HAP-1 (cell line): ENCODE results near the gene KPNA2.
"Not testable (repeated sequence)": the region's sequence is repeated elsewhere in the genome, so short reads cannot be mapped to it uniquely, and the experiment has no call there.

Experiments
- DNase-seq, 2 experiments: peaks; one replicate each; pipeline ENCODE4 v3.0.0-alpha.2; 2016 to 2020; ENCODE audit warnings: low spot score in 2 of 2
- H3K27me3 ChIP-seq: fragments of 250-450 bp; sonication (Bioruptor Pico); 2 replicates; pipeline ENCODE4 v1.5.1; 2020; ENCODE audit warnings: low read depth, mild to moderate bottlenecking, moderate library complexity
- H3K36me3 ChIP-seq: fragments of 250-450 bp; sonication (Bioruptor Pico); replicated peaks from 2 replicates; pipeline ENCODE4 v1.5.1; 2020; ENCODE audit warnings: mild to moderate bottlenecking
- H3K4me1 ChIP-seq: fragments of 250-450 bp; sonication (Bioruptor Pico); 2 replicates; pipeline ENCODE4 v1.5.1; 2020; ENCODE audit warnings: mild to moderate bottlenecking
- H3K4me3 ChIP-seq: fragments of 250-450 bp; sonication (Bioruptor Pico); 2 replicates; pipeline ENCODE4 v1.5.1; 2020; ENCODE audit warnings: mild to moderate bottlenecking, moderate library complexity
- H3K9me3 ChIP-seq: fragments of 250-450 bp; sonication (Bioruptor Pico); 2 replicates; pipeline ENCODE4 v1.5.1; 2020; ENCODE audit warnings: mild to moderate bottlenecking, moderate library complexity
- in situ Hi-C: fragments of 300-500 bp; cut with MboI; formaldehyde crosslinking; loops from 3 replicates; pipeline ENCODE4 v1.14.3; 2020; ENCODE audit warnings: low sequenced_read_pairs, inconsistent platforms, mixed read lengths

Gene KPNA2

DNA sequence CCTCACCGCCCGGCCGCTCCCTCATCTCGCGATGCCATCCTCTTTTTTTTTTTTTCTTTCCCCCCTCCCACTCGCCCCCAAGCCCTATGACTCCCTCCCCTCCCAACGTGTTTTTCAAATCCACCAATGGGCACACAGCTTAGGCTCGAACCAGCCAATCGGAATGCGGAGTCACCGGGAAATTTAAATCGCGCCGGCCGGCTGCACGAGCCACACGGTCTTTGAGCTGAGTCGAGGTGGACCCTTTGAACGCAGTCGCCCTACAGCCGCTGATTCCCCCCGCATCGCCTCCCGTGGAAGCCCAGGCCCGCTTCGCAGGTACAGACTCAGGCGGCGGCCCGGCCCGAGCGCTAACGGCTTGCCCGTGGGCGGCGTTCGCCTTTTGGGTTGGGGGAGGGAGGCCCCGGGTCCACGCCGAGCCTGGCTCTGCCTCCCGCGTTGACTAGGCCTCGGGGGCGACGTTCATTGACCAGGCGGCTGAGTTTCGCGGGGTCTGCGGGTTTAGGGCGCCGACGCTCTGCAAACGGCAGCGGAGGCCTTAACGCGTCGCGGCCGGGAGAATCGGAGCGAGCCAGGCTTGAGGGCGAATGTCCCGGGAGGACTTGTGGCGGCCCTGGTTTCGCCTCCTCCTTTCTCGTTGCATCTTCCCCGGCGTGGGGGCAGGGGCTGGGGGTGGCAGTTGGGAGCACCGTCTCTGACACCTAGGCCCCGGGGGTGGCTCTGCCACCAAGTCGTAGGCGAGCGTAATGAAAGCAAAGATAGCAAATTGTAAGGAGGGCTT lies at the start of gene KPNA2:
Gene KPNA2, plus strand, starts transcription at position 213 of the 781 bp plus-strand sequence. CDS start 1,398 bp downstream, outside the sequence.
- H3K9me3 ChIP-seq: no peaks in the 10 kb centered on the region
- peaks cover 52% of the 10 kb centered on the region for H3K36me3 ChIP-seq
- H3K4me1 ChIP-seq: peaks cover 19% of the 10 kb centered on the region
- peak within 1 kb of the TSS; percentile 100 for H3K4me3 ChIP-seq
- peak; percentile 94 to 96 for DNase-seq
- in situ Hi-C loops: no loop called here
- no peaks in the 10 kb centered on the region for H3K27me3 ChIP-seq

DNA sequence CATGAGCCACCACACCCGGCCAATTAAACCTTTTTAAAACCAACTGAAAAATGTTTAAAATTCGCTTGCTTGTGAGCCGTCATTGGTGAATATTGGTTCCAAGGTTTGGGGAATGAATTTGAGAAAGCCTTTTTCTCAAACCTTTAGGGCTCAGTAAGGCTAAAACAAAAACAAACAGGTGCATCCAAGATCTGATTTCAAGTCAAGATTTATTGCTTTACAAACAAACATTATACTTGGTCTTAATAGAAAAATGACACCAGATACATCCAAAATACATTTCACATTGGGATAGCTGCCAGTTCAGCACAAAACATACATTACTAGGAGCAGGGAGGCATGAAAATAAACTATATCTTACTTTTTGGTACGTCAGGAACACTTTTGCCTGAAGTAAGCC lies 44.6 kb upstream of the KPNA2 start:
- H3K9me3 ChIP-seq: no peaks in the 10 kb centered on the region; the same call in 1 of the 2 replicates
- DNase-seq: no peak
- H3K27me3 ChIP-seq: no peaks in the 10 kb centered on the region
- in situ Hi-C loops: loop anchor here (25.0 kb wide), 1 partner anchor 771 kb away; no protein-coding TSS in a partner anchor
- peaks cover 19% of the 10 kb centered on the region for H3K4me1 ChIP-seq
- no peak overlapping the region for H3K4me3 ChIP-seq
- peaks cover 3% of the 10 kb centered on the region; the same call in 1 of the 2 replicates for H3K36me3 ChIP-seq

DNA sequence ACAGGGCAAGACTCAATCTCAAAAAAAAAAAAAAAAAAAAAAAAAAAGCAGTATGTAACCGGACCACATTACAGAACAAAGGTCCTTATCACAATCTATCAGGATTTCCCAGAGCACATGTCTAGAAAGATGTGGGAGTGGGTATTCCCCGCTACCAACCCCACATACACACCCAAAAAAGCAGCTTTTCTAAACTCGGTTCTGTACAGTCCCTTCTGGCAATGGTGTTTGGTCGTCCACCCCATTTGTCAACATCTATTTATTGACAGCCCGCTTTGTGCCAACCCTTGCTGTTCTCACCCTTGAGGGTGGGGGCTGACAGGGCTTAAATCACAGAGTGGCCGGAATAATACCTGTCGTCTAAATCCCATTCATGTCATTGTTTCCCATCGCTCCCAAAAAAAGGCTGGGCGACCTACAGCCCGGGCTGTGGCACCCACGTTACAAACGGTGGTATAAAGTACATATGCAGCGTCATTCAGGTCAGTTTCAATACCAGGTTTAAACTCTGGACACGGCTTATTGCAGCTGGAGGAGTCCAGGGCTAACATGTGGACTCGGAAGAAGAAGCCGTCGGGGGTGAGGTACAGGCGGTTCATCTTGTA lies 42.9 kb upstream of the KPNA2 start:
- peak in 1 of 2 experiments; percentile 34 for DNase-seq
- Histone ChIP-seq H3K4me1 (peaks cover 23% of the 10 kb centered on the region), H3K36me3 (peaks cover 3% of the 10 kb centered on the region; the same call in 1 of the 2 replicates), H3K9me3 (no peaks in the 10 kb centered on the region; the same call in 1 of the 2 replicates), H3K27me3 (no peaks in the 10 kb centered on the region), H3K4me3 (peak overlapping the region; percentile 80)
- in situ Hi-C loops: loop anchor here (25.0 kb wide), 1 partner anchor 770 kb away; no protein-coding TSS in a partner anchor

DNA sequence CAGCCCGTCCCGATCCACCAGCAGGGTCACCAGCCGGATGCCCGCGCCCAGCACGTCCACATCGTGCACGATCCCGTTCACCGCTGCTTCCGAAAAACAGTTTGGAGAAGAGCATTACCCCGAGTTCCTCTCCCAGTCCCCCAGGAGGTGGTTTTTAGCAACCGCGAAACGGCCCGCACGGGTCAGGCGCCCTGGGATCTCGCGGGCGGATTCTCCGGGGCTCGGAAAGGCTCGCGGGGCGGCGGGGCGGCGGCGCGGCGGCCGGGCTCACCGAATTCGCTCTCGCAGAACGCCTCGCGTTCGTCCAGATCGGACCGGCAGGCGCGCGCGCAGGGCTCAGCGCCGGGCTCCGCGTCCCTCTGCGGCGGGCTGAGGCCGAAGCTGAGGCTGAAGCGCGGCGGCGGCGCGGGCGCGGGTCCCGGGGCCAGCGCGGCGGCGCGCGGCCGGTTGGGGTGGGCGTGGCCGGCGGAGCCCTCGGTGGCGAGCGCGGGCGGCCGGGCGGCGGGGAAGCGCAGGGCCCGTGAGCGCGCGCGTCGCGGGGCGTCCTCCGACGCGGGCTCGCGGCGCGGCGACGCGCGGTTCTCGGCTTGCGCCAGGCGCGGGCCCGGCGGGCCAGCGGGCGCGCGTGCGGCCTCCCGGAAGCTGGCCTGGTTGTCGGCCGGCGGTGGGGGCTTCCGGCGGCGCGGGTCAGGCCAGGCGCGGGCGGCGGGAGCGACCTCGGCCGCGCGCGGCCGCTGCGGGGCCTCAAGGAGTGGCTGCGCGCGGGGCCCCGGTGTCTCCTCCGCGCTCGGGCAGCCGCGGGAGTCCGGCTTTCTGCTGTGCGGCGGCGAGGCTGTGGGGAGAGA lies 42.2 kb upstream of the KPNA2 start:
- in situ Hi-C loops: loop anchor here (25.0 kb wide), 1 partner anchor 769 kb away; no protein-coding TSS in a partner anchor
- Histone ChIP-seq H3K4me1 (peaks cover 23% of the 10 kb centered on the region), H3K27me3 (no peaks in the 10 kb centered on the region), H3K9me3 (no peaks in the 10 kb centered on the region; the same call in 1 of the 2 replicates), H3K4me3 (peak overlapping the region; percentile 80), H3K36me3 (peaks cover 3% of the 10 kb centered on the region; the same call in 1 of the 2 replicates)
- peak; percentile 76 to 84 for DNase-seq

DNA sequence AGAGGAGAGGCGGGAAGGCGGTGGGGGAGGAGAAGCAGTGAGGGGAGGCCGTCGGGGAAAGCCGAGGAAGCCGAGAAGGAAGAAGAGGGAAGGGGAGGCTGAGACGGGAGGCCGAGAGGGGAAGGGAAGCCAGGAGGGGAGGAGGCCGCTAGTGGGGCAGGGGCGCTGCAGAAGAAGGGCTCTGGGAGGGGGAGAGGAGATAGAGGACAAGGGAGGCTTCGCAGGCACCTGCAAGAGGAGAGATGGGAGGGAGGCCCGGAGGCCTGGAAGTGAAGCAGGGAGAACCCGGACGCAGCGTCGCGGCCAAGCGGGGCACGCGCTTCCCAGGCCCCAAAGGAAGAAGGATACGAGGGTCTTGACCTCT lies 41.6 kb upstream of the KPNA2 start:
- peaks cover 3% of the 10 kb centered on the region; the same call in 1 of the 2 replicates for H3K36me3 ChIP-seq
- peaks cover 23% of the 10 kb centered on the region for H3K4me1 ChIP-seq
- H3K27me3 ChIP-seq: no peaks in the 10 kb centered on the region
- no peaks in the 10 kb centered on the region; the same call in 1 of the 2 replicates for H3K9me3 ChIP-seq
- in situ Hi-C loops: loop anchor here (25.0 kb wide), 1 partner anchor 768 kb away; no protein-coding TSS in a partner anchor
- DNase-seq: no peak
- H3K4me3 ChIP-seq: peak overlapping the region; percentile 71

DNA sequence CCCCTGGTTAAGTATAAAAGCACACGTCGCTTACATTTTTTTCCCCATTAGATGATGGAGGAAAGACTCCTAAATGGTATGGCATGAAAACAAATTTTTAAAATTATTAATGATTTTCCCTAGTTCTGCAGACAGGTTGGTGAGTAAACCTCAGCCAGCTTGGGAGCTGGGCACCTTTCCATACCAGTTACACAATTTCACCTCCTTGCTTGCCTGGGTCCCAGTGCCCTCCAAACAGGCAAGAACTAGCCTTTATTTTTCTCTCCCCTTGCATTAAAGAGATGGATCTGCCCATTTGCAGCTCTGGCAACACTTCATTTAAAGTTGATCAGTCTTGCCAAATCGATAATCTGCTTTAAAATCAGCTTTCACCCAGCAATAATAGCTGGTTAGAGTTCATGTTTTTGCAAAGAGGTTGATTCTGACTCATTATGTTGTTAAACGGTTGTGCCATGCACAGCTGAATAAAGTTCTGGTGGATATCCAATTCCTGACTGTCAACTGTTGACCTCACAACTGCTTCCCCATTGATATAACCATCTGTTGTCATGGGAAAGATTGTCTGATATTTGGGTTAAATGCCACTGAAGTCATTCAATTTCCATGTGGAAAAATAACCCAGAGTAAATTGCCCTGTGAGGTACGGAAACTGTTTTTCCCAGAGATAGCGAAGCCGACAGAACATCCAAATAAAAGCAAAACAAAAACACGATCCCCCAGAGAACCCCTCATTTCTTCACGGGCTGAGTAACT lies 40.5 kb upstream of the KPNA2 start:
- peaks cover 23% of the 10 kb centered on the region for H3K4me1 ChIP-seq
- H3K9me3 ChIP-seq: no peaks in the 10 kb centered on the region; the same call in 1 of the 2 replicates
- no peaks in the 10 kb centered on the region for H3K27me3 ChIP-seq
- peak in 1 of 2 experiments; percentile 22 for DNase-seq
- peak overlapping the region; percentile 35 for H3K4me3 ChIP-seq
- in situ Hi-C loops: loop anchor here (25.0 kb wide), 1 partner anchor 767 kb away; no protein-coding TSS in a partner anchor
- H3K36me3 ChIP-seq: peaks cover 3% of the 10 kb centered on the region; the same call in 1 of the 2 replicates

DNA sequence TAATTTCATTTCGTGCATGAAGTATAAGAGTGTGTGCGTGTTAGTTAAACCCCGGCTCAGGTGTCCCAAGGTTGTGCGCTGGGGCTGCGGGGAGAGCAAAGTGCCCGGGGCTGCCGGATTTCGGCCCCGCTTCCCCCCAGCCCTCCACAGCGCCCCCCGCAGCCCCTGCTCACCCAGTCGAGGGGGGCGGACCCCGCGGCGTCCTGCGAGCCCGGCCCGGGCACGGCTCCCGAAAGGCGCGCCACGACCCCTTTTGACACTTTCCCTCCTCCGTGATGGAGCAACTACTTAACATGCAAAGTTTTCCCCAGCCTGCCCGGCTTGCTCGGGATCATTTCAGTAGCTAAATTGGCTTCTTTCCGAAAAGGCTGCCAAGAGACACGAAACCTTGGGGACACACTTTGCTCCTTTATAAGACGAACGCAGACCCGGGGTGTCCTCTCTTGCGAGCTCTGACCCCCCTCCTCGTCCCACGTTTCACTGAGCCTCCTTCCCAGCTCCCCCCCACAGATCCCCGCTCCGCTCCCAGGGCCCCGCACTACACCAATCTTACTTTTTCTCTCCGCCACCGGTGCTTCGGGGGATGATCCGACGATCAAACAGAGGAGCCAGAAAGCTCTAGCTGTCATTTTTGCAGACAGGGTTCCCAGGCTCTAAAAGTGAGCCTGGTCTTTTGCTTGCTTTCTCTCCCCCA lies 39.8 kb upstream of the KPNA2 start:
- DNase-seq: peak; percentile 38 to 65
- Histone ChIP-seq H3K27me3 (no peaks in the 10 kb centered on the region), H3K4me3 (peak overlapping the region; percentile 35)

DNA sequence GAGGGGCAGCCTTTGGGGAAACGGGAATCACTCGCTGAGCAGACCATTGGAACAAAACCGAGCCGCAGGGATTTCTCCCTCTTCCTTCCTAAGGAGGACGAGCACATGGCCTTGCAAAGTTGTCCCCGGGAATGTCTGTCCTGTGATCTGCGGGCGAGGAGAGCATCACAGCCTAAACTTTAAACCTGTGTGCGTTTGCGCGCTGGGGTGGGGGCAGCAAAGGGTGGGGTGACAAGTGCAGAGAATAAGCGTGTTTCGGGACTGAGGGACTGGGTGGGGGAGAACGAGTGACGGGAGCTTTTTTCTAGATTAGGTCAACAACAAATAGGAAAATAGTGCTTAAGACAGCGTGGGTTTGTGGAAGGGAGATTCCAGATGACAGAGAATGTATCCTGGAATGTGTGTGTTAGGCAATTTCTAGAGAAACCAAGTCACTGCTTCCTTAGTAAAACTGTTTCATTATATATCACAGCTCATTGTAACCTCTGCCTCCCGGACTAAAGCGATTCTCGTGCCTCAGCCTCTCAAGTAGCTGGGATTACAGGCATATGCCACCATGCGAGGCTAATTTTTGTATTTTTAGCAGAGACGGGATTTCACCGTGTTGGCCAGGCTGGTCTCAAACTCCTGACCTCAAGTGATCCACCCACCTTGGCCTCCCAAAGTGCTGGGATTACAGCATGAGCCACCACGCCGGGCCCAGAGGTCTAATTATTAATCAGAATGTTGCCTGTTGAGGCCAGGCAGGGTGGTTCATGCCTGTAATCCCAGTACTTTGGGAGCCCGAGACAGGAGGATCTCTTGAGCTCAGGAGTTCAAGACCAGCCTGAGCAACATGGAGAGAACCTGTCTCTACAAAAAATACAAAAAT lies 39.0 kb upstream of the KPNA2 start, which contains the start of gene C17orf58:
Gene C17orf58, minus strand, starts transcription at position 169 of the 871 bp plus-strand sequence. CDS start 271 bp downstream, outside the sequence.
- DNase-seq: peak in 1 of 2 experiments; percentile 41
- H3K27me3 ChIP-seq, H3K9me3 ChIP-seq, H3K36me3 ChIP-seq: not testable (repeated sequence)
- in situ Hi-C loops: loop anchor here (25.0 kb wide), 1 partner anchor 766 kb away; no protein-coding TSS in a partner anchor
- Histone ChIP-seq H3K4me3 (peak within 1 kb of the TSS; percentile 35), H3K4me1 (peaks cover 23% of the 10 kb centered on the region)

More for the DNA sequence above, 39.8 kb upstream of the KPNA2 start:
- Histone ChIP-seq H3K9me3 (no peaks in the 10 kb centered on the region; the same call in 1 of the 2 replicates), H3K36me3 (peaks cover 3% of the 10 kb centered on the region; the same call in 1 of the 2 replicates), H3K4me1 (peaks cover 23% of the 10 kb centered on the region)
- in situ Hi-C loops: loop anchor here (25.0 kb wide), 1 partner anchor 767 kb away; no protein-coding TSS in a partner anchor

DNA sequence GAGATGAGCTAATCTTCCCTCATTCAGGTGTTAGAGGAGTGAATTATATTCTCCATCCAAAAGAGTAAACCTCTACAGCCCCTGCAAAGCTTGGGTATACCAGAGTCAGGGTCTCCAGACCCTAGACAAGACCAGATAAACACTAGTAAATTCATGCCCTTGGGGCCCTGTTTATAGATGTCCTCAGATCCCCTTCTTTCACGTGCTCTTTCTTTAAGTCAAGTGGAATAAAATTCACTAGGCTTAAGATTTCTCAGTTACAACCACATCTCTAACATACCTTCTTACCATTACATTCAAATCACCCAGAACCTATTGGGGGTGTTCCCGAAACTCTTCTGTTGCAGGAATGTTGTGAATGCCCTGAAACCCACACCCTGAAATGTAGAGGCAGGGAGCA lies 37.1 kb upstream of the KPNA2 start:
- no peak for DNase-seq
- H3K4me3 ChIP-seq: no peak overlapping the region
- H3K27me3 ChIP-seq: no peaks in the 10 kb centered on the region
- peaks cover 17% of the 10 kb centered on the region for H3K4me1 ChIP-seq
- no peaks in the 10 kb centered on the region for H3K9me3 ChIP-seq
- H3K36me3 ChIP-seq: no peaks in the 10 kb centered on the region
- in situ Hi-C loops: loop anchor here (25.0 kb wide), 1 partner anchor 764 kb away; no protein-coding TSS in a partner anchor

DNA sequence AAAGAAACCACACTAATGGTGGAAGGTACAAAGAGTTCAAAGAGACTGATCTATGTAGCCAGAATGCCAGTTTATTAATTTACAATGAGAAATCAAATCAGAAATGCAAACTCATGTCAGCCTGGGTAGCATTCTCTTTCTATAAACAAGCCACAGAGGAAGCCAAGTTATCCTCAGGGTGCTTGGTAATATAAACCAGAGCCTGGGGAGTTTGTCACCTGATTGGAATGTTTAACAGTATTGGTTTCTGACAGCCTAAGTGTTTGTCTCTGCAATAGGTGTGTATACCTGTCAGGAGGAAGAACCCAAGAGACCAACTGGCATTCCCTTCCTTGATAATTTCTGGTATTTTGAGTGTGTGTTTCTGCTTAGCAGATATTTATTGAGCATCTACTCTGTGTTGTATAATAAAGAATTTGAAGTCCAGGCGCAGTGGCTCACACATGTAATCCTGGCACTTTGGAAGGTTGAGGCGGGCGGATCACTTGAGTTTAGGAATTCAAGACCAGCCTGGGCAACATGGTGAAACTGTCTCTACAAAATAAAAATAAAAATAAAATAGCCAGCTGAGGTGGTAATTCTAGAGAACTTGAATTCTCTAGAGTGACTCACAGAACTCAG lies 36.1 kb upstream of the KPNA2 start:
- H3K4me1 ChIP-seq: peaks cover 17% of the 10 kb centered on the region
- H3K27me3 ChIP-seq: no peaks in the 10 kb centered on the region
- in situ Hi-C loops: loop anchor here (25.0 kb wide), 1 partner anchor 763 kb away; no protein-coding TSS in a partner anchor
- H3K36me3 ChIP-seq: no peaks in the 10 kb centered on the region
- H3K9me3 ChIP-seq: no peaks in the 10 kb centered on the region
- no peak overlapping the region for H3K4me3 ChIP-seq
- no peak for DNase-seq

DNA sequence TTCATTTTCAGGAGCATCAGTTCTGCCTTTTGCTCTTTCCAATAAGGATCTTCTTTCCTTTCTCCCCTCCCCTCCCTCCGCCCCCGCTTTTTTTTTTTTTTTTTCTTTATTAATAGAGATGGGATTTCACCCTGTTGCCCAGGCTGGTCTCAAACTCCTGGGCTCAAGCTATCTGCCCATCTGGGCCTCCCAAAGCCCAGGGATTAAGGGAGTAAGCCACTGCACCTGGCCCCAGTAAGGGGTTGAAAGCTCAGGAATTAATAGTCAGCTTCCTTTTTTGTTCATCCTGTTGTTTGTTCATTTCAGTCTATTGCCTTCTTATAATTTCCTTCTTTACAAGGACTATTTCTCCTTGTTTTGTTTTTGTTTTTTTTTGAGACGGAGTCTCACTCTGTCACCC lies 31.3 kb upstream of the KPNA2 start:
- no peak for DNase-seq
- in situ Hi-C loops: no loop called here
- Histone ChIP-seq H3K36me3 (no peaks in the 10 kb centered on the region), H3K4me1 (no peaks in the 10 kb centered on the region), H3K27me3 (no peaks in the 10 kb centered on the region), H3K4me3 (no peak overlapping the region), H3K9me3 (no peaks in the 10 kb centered on the region)
